ENCODE measurements around the gene VASN. TPM values are rescaled to one million over a fixed set of nuclear protein-coding genes. Genes with fewer than 3 reads are reported as not detected.

The VASN gene
- total RNA-seq, 2 donors from 2014 or later: 0.11 to 0.29 TPM

GRCh38 chr16:4415538-4416199 lies 44.0 kb downstream of the VASN start:
- Mint-ChIP-seq H3K4me1 (peaks cover 14% of the 10 kb centered on the region), H3K4me3 (peak overlapping the region; percentile 97), H3K36me3 (ENCODE audit: low read depth) (peaks cover 46% of the 10 kb centered on the region), H3K27ac (peak overlapping the region; percentile 98), H3K27me3 (no peaks in the 10 kb centered on the region), H3K9me3 (no peaks in the 10 kb centered on the region)
- peak; percentile 5 for ATAC-seq (replicated peaks)

- Mint-ChIP-seq H3K27ac (peak within 1 kb of the TSS; percentile 98), H3K36me3 (ENCODE audit: low read depth) (peaks cover 38% of the 10 kb centered on the region), H3K27me3 (no peaks in the 10 kb centered on the region), H3K4me3 (peak within 1 kb of the TSS; percentile 97), H3K4me1 (peaks cover 12% of the 10 kb centered on the region), H3K9me3 (no peaks in the 10 kb centered on the region)
- peak; percentile 77 for ATAC-seq (replicated peaks)
These were observed 44.8 kb downstream of the VASN start, which contains the start of gene CORO7 for GRCh38 chr16:4416200-4417032. Gene CORO7, minus strand, starts transcription at chr16:4416596. Its CDS starts 78 bp downstream, at chr16:4416518.

- no peak overlapping the region for H3K27ac Mint-ChIP-seq
- no peaks in the 10 kb centered on the region for H3K9me3 Mint-ChIP-seq
- peaks cover 8% of the 10 kb centered on the region for H3K4me1 Mint-ChIP-seq
- H3K36me3 Mint-ChIP-seq (ENCODE audit: low read depth): peaks cover 11% of the 10 kb centered on the region
- no peaks in the 10 kb centered on the region for H3K27me3 Mint-ChIP-seq
- no peak overlapping the region for H3K4me3 Mint-ChIP-seq
- no peak for ATAC-seq (replicated peaks)
These were observed 47.8 kb downstream of the VASN start for GRCh38 chr16:4419402-4419959.

GRCh38 chr16:4420505-4421105 lies 49.0 kb downstream of the VASN start:
- no peak overlapping the region for H3K27ac Mint-ChIP-seq
- H3K4me3 Mint-ChIP-seq: no peak overlapping the region
- peaks cover 8% of the 10 kb centered on the region for H3K36me3 Mint-ChIP-seq (ENCODE audit: low read depth)
- H3K4me1 Mint-ChIP-seq: peaks cover 5% of the 10 kb centered on the region
- ATAC-seq (replicated peaks): no peak
- H3K9me3 Mint-ChIP-seq: no peaks in the 10 kb centered on the region
- no peaks in the 10 kb centered on the region for H3K27me3 Mint-ChIP-seq

GRCh38 chr16:4425378-4426020 lies 53.9 kb downstream of the VASN start, which contains the start of gene DNAJA3:
Gene DNAJA3, plus strand, starts transcription at chr16:4425868. Its CDS starts 14 bp downstream, at chr16:4425882.
- Mint-ChIP-seq H3K27me3 (no peaks in the 10 kb centered on the region), H3K36me3 (ENCODE audit: low read depth) (peaks cover 48% of the 10 kb centered on the region), H3K27ac (peak within 1 kb of the TSS; percentile 99), H3K4me3 (peak within 1 kb of the TSS; percentile 96), H3K9me3 (no peaks in the 10 kb centered on the region), H3K4me1 (peaks cover 20% of the 10 kb centered on the region)
- peak; percentile 97 for ATAC-seq (replicated peaks)

- H3K9me3 Mint-ChIP-seq: no peaks in the 10 kb centered on the region
- no peaks in the 10 kb centered on the region for H3K27me3 Mint-ChIP-seq
- peak; percentile 33 for ATAC-seq (replicated peaks)
- H3K4me3 Mint-ChIP-seq: peak overlapping the region; percentile 96
- peak overlapping the region; percentile 99 for H3K27ac Mint-ChIP-seq
- H3K4me1 Mint-ChIP-seq: peaks cover 20% of the 10 kb centered on the region
- H3K36me3 Mint-ChIP-seq (ENCODE audit: low read depth): peaks cover 52% of the 10 kb centered on the region
These were observed 54.5 kb downstream of the VASN start for GRCh38 chr16:4426021-4426684.

GRCh38 chr16:4426722-4427372 lies 55.2 kb downstream of the VASN start:
- Mint-ChIP-seq H3K4me1 (peaks cover 20% of the 10 kb centered on the region), H3K4me3 (peak overlapping the region; percentile 96), H3K36me3 (ENCODE audit: low read depth) (peaks cover 59% of the 10 kb centered on the region), H3K9me3 (no peaks in the 10 kb centered on the region), H3K27ac (peak overlapping the region; percentile 99), H3K27me3 (no peaks in the 10 kb centered on the region)
- ATAC-seq (replicated peaks): no peak

GRCh38 chr16:4428500-4428899 lies 56.9 kb downstream of the VASN start:
- no peaks in the 10 kb centered on the region for H3K9me3 Mint-ChIP-seq
- H3K4me3 Mint-ChIP-seq: peak overlapping the region; percentile 48
- peaks cover 72% of the 10 kb centered on the region for H3K36me3 Mint-ChIP-seq (ENCODE audit: low read depth)
- peaks cover 20% of the 10 kb centered on the region for H3K4me1 Mint-ChIP-seq
- ATAC-seq (replicated peaks): no peak
- H3K27ac Mint-ChIP-seq: no peak overlapping the region
- no peaks in the 10 kb centered on the region for H3K27me3 Mint-ChIP-seq

- H3K36me3 Mint-ChIP-seq (ENCODE audit: low read depth): peaks cover 90% of the 10 kb centered on the region
- H3K4me1 Mint-ChIP-seq: peaks cover 20% of the 10 kb centered on the region
- ATAC-seq (replicated peaks): no peak
- H3K4me3 Mint-ChIP-seq: no peak overlapping the region
- peak overlapping the region; percentile 49 for H3K27ac Mint-ChIP-seq
- H3K27me3 Mint-ChIP-seq: no peaks in the 10 kb centered on the region
- no peaks in the 10 kb centered on the region for H3K9me3 Mint-ChIP-seq
These were observed 59.4 kb downstream of the VASN start for GRCh38 chr16:4431023-4431422.

Other genes starting within 250 kb of the VASN start
- gene SRL, start 129.8 kb upstream of the VASN start, total RNA-seq: not detected
- 10 to 100 TPM; 14.5 to 27.2 TPM for gene TFAP4, start 98.8 kb upstream of the VASN start, total RNA-seq
- gene GLIS2, start 55.8 kb upstream of the VASN start, total RNA-seq: 1 to 10 TPM in 1 of 2 donors, under 1 TPM in 1; 0.37 to 1.6 TPM
- 10 to 100 TPM; 40.4 to 74.7 TPM for gene PAM16, start 20.5 kb upstream of the VASN start, total RNA-seq
- 100 to 1,000 TPM in 1 of 2 donors, 10 to 100 TPM in 1; 82.6 to 114 TPM for gene CORO7, start 44.7 kb downstream of the VASN start, total RNA-seq
- gene DNAJA3, start 54.0 kb downstream of the VASN start, total RNA-seq: 10 to 100 TPM; 50.3 to 81.1 TPM
- gene NMRAL1, start 102.8 kb downstream of the VASN start, total RNA-seq: 10 to 100 TPM; 56.5 to 63.2 TPM
- gene HMOX2, start 104.5 kb downstream of the VASN start, total RNA-seq: 10 to 100 TPM; 60.0 to 92.1 TPM
- 10 to 100 TPM; 24.5 to 31.2 TPM for gene CDIP1, start 166.9 kb downstream of the VASN start, total RNA-seq
- not detected for gene C16orf96, start 184.5 kb downstream of the VASN start, total RNA-seq
- gene UBALD1, start 243.0 kb downstream of the VASN start, total RNA-seq: 10 to 100 TPM; 16.6 to 24.5 TPM

Data from activated T-helper 17 cell treated with anti-CD3 and anti-CD28 coated beads, Interleukin-2, amount 50 U/mL, for 72 hours (primary cell).